WTC11 (cell line): ENCODE results near the gene AGBL1. TPM values are rescaled to one million over a fixed set of nuclear protein-coding genes. Genes with fewer than 3 reads are reported as not detected.

Source experiments
- ATAC-seq: fragments of 200-7000 bp; cut with Tn5 transposase; 2 replicates; pipeline ENCODE4 v1.10.0; 2021; ENCODE audit warnings: mild to moderate bottlenecking, moderate library complexity
- CTCF ChIA-PET: fragments of 300-600 bp; sonication (Branson Sonifier 250); formaldehyde crosslinking; loops from one replicate; lab custom pipeline; 2021; ENCODE audit warnings: antibody characterized with exemption; lab: Charles Lee
- POLR2A ChIA-PET: fragments of 350-600 bp; sonication (Branson Sonifier 250); formaldehyde crosslinking; loops from one replicate; lab custom pipeline; 2021; ENCODE audit warnings: antibody characterized with exemption; lab: Charles Lee
- DNase-seq: peaks from one replicate; pipeline ENCODE4 v3.0.0; 2021; ENCODE audit warnings: low spot score
- H3K27ac Mint-ChIP-seq: 2 replicates; pipeline ENCODE4 v1.8.0; 2021; ENCODE audit warnings: mixed read lengths
- H3K27me3 Mint-ChIP-seq: 2 replicates; pipeline ENCODE4 v1.8.0; 2021; ENCODE audit warnings: low read depth, mild to moderate bottlenecking, moderate library complexity, mixed read lengths
- H3K36me3 Mint-ChIP-seq: 2 replicates; pipeline ENCODE4 v1.8.0; 2021; ENCODE audit warnings: mixed read lengths
- H3K4me1 Mint-ChIP-seq: 2 replicates; pipeline ENCODE4 v1.8.0; 2022; ENCODE audit warnings: mixed read lengths
- H3K4me3 Mint-ChIP-seq: 2 replicates; pipeline ENCODE4 v1.8.0; 2021; ENCODE audit warnings: mild to moderate bottlenecking, moderate library complexity, mixed read lengths
- H3K9me3 Mint-ChIP-seq: 2 replicates; pipeline ENCODE4 v1.8.0; 2021; ENCODE audit warnings: mixed read lengths
- ATF6 ChIP-seq: sonication (generic); formaldehyde crosslinking; IDR thresholded peaks from 2 replicates; pipeline ENCODE4 v1.8.1; 2023; ENCODE audit warnings: mild to moderate bottlenecking, missing genetic modification reagents
- CBFB ChIP-seq: sonication (generic); formaldehyde crosslinking; IDR thresholded peaks from 2 replicates; pipeline ENCODE4 v1.8.1; 2022; ENCODE audit warnings: mild to moderate bottlenecking, low read depth, missing genetic modification reagents
- E2F4 ChIP-seq: sonication (generic); formaldehyde crosslinking; IDR thresholded peaks from 2 replicates; pipeline ENCODE4 v1.8.1; 2022; ENCODE audit warnings: low read depth, mild to moderate bottlenecking, moderate library complexity, missing genetic modification reagents, borderline replicate concordance
- ELF4 ChIP-seq: sonication (generic); formaldehyde crosslinking; IDR thresholded peaks from 2 replicates; pipeline ENCODE4 v1.8.1; 2022; ENCODE audit warnings: low read depth, mild to moderate bottlenecking, moderate library complexity, missing genetic modification reagents
- EMX1 ChIP-seq: fragments of 250-450 bp; sonication (Bioruptor Pico); IDR thresholded peaks from 2 replicates; pipeline ENCODE4 v1.8.0; 2021; ENCODE audit warnings: mild to moderate bottlenecking
- ESRRA ChIP-seq: sonication (generic); formaldehyde crosslinking; IDR thresholded peaks from 2 replicates; pipeline ENCODE4 v1.8.1; 2022; ENCODE audit warnings: mild to moderate bottlenecking, missing genetic modification reagents, borderline replicate concordance
- FOXJ3 ChIP-seq: sonication (generic); formaldehyde crosslinking; IDR thresholded peaks from 2 replicates; pipeline ENCODE4 v1.9.0; 2021; ENCODE audit warnings: missing genetic modification reagents, mild to moderate bottlenecking, borderline replicate concordance
- FOXP1 ChIP-seq: sonication (generic); formaldehyde crosslinking; IDR thresholded peaks from 2 replicates; pipeline ENCODE4 v1.8.0; 2022; ENCODE audit warnings: missing genetic modification reagents, mild to moderate bottlenecking, moderate library complexity, borderline replicate concordance
- GABPB1 ChIP-seq: sonication (generic); formaldehyde crosslinking; IDR thresholded peaks from 2 replicates; pipeline ENCODE4 v1.8.1; 2023; ENCODE audit warnings: mild to moderate bottlenecking, missing genetic modification reagents
- IRF2 ChIP-seq: sonication (generic); formaldehyde crosslinking; IDR thresholded peaks from 2 replicates; pipeline ENCODE4 v1.8.0; 2022; ENCODE audit warnings: low read depth, missing genetic modification reagents, borderline replicate concordance
- JAZF1 ChIP-seq: fragments of 250-450 bp; sonication (Bioruptor Pico); IDR thresholded peaks from 2 replicates; pipeline ENCODE4 v1.9.0; 2021; ENCODE audit warnings: moderate library complexity, mild to moderate bottlenecking, inconsistent platforms
- KAT7 ChIP-seq: sonication (generic); formaldehyde crosslinking; IDR thresholded peaks from 2 replicates; pipeline ENCODE4 v1.8.1; 2023; ENCODE audit warnings: missing genetic modification reagents, mild to moderate bottlenecking, borderline replicate concordance
- MAX ChIP-seq: sonication (generic); formaldehyde crosslinking; IDR thresholded peaks from 2 replicates; pipeline ENCODE4 v1.8.0; 2022; ENCODE audit warnings: mild to moderate bottlenecking, missing genetic modification reagents
- NFE2L1 ChIP-seq: sonication (generic); formaldehyde crosslinking; IDR thresholded peaks from 2 replicates; pipeline ENCODE4 v1.8.1; 2023; ENCODE audit warnings: missing genetic modification reagents
- PRDM15 ChIP-seq: sonication (generic); formaldehyde crosslinking; IDR thresholded peaks from 2 replicates; pipeline ENCODE4 v1.8.0; 2022; ENCODE audit warnings: missing genetic modification reagents
- PRRX2 ChIP-seq: fragments of 250-450 bp; sonication (Bioruptor Pico); IDR thresholded peaks from 2 replicates; pipeline ENCODE4 v1.8.0; 2021; ENCODE audit warnings: mild to moderate bottlenecking
- SMAD4 ChIP-seq: sonication (generic); formaldehyde crosslinking; IDR thresholded peaks from 2 replicates; pipeline ENCODE4 v1.8.0; 2022; ENCODE audit warnings: mild to moderate bottlenecking, missing genetic modification reagents
- TEAD1 ChIP-seq: sonication (generic); formaldehyde crosslinking; IDR thresholded peaks from 2 replicates; pipeline ENCODE4 v1.8.0; 2022; ENCODE audit warnings: mild to moderate bottlenecking, missing genetic modification reagents
- ZBTB21 ChIP-seq: sonication (generic); formaldehyde crosslinking; IDR thresholded peaks from 2 replicates; pipeline ENCODE4 v1.8.1; 2023; ENCODE audit warnings: mild to moderate bottlenecking, missing genetic modification reagents, borderline replicate concordance
- ZBTB43 ChIP-seq: sonication (generic); formaldehyde crosslinking; IDR thresholded peaks from 2 replicates; pipeline ENCODE4 v1.8.1; 2023; ENCODE audit warnings: mild to moderate bottlenecking, missing genetic modification reagents
- ZNF263 ChIP-seq: sonication (generic); formaldehyde crosslinking; IDR thresholded peaks from 2 replicates; pipeline ENCODE4 v1.8.1; 2022; ENCODE audit warnings: low read depth, mild to moderate bottlenecking, moderate library complexity, missing genetic modification reagents
- ZNF416 ChIP-seq: fragments of 250-450 bp; sonication (Bioruptor Pico); IDR thresholded peaks from 2 replicates; pipeline ENCODE4 v1.9.0; 2021; ENCODE audit warnings: mild to moderate bottlenecking, inconsistent platforms
- ZNF512 ChIP-seq: sonication (generic); formaldehyde crosslinking; IDR thresholded peaks from 2 replicates; pipeline ENCODE4 v1.8.1; 2022; ENCODE audit warnings: missing genetic modification reagents, borderline replicate concordance
- total RNA-seq: library from RNA; stranded (reverse); gene quantifications from 3 replicates; pipeline ENCODE4 v1.2.3, GENCODE V29; 2021
- TF ChIP-seq, protein P1 (sequence below): sonication (generic); formaldehyde crosslinking; IDR thresholded peaks from 2 replicates; pipeline ENCODE4 v1.8.0; 2022; ENCODE audit warnings: mild to moderate bottlenecking, missing genetic modification reagents
- TF ChIP-seq, protein P2 (sequence below): sonication (generic); formaldehyde crosslinking; conservative IDR thresholded peaks from 2 replicates; pipeline ENCODE4 v1.8.1; 2022; ENCODE audit warnings: mild to moderate bottlenecking, missing genetic modification reagents

Gene AGBL1
- total RNA-seq, 1 experiment from 2014 or later: not detected

DNA sequence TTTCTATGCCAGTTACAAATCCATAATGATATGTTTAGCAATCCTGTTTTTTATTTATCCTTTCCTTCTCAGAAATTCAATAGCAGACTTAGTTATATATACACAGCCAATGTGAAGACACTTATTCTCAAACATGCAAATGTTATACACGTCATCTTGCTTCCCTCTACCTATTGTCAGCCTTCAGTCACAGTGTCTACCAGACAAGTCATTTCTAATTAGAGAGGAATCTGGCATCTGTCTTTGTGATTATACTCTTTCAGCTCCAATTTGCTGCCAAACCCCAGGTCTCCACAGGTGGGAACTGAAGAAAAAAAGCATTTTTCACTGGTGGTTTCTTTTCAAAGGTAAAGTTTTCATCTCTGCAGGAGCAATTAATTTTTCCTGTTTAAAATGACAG is 793.1 kb downstream of the AGBL1 start (continued):
- TF ChIP-seq ZNF512 (no peak), FOXJ3 (no peak)

DNA sequence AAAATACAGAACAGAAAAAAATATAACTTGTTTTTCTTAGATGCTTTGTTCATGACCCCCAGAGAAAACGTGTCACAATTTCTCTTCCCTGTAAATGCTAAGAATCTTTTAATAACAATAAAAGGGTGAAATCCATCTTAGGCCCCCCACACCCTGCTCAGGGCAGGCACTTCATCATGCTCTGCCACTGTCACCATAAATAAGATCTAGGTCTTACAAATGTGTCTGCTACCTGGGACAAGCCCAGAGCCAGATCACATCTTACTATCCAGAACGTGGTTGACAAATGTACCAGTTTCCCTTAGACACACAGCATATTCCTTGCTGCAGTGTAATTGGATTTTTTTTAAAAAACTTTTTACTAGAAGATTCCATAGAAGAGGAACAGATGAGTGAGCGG is 795.4 kb downstream of the AGBL1 start:
- Mint-ChIP-seq H3K4me1 (peaks cover 12% of the 10 kb centered on the region), H3K36me3 (no peaks in the 10 kb centered on the region), H3K27ac (no peak overlapping the region), H3K9me3 (peaks cover 4% of the 10 kb centered on the region; the same call in 1 of the 2 replicates), H3K27me3 (no peaks in the 10 kb centered on the region)
- ATAC-seq: no peak
- no peak for DNase-seq
- ChIA-PET POLR2A (no interaction called here), CTCF (no interaction called here)
- TF ChIP-seq ZNF416 (CRISPR knock-in tag) (no peak), TEAD1 (no peak), PRDM15 (CRISPR knock-in tag) (no peak), ELF4 (no peak), ESRRA (CRISPR knock-in tag) (no peak), KAT7 (CRISPR knock-in tag) (no peak), FOXP1 (no peak), JAZF1 (no peak), CBFB (CRISPR knock-in tag) (no peak), ATF6 (no peak)
- TF ChIP-seq, protein P1, sequence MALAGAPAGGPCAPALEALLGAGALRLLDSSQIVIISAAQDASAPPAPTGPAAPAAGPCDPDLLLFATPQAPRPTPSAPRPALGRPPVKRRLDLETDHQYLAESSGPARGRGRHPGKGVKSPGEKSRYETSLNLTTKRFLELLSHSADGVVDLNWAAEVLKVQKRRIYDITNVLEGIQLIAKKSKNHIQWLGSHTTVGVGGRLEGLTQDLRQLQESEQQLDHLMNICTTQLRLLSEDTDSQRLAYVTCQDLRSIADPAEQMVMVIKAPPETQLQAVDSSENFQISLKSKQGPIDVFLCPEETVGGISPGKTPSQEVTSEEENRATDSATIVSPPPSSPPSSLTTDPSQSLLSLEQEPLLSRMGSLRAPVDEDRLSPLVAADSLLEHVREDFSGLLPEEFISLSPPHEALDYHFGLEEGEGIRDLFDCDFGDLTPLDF: no peak
- TF ChIP-seq, all 79 proteins: peak for 0
- no peak overlapping the region for H3K4me3 Mint-ChIP-seq

GRCh38 chr15:86876387-86876944 is 796.8 kb downstream of the AGBL1 start:
- CTCF ChIA-PET: no interaction called here
- DNase-seq (no peak), ATAC-seq (no peak)
- H3K27ac Mint-ChIP-seq: no peak overlapping the region
- no peaks in the 10 kb centered on the region for H3K36me3 Mint-ChIP-seq
- H3K27me3 Mint-ChIP-seq: no peaks in the 10 kb centered on the region
- H3K4me3 Mint-ChIP-seq: no peak overlapping the region
- peaks cover 12% of the 10 kb centered on the region for H3K4me1 Mint-ChIP-seq
- POLR2A ChIA-PET: no interaction called here
- H3K9me3 Mint-ChIP-seq: peaks cover 4% of the 10 kb centered on the region; the same call in 1 of the 2 replicates
- TF ChIP-seq E2F4 (CRISPR knock-in tag) (no peak), IRF2 (CRISPR knock-in tag) (no peak), ZBTB21 (no peak), SMAD4 (CRISPR knock-in tag) (no peak), GABPB1 (CRISPR knock-in tag) (no peak), EMX1 (CRISPR knock-in tag) (no peak), MAX (CRISPR knock-in tag) (no peak), ZNF263 (CRISPR knock-in tag) (no peak), NFE2L1 (CRISPR knock-in tag) (no peak), PRRX2 (CRISPR knock-in tag) (no peak), ZBTB43 (CRISPR knock-in tag) (no peak)
- TF ChIP-seq, protein P2, sequence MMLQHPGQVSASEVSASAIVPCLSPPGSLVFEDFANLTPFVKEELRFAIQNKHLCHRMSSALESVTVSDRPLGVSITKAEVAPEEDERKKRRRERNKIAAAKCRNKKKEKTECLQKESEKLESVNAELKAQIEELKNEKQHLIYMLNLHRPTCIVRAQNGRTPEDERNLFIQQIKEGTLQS (CRISPR knock-in tag): no peak
